Keratinocyte (primary cell): ENCODE data around the gene ARHGEF2. TPM values are rescaled to one million over a fixed set of nuclear protein-coding genes. Genes with fewer than 3 reads are reported as not detected.

Experiments used
- DNase-seq: peaks from one replicate; pipeline ENCODE4 v3.0.0-alpha.2; 2011; ENCODE audit warnings: low read depth, missing footprints, low spot score
- FAIRE-seq: peaks from 2 replicates; lab custom pipeline; 2011; peaks lifted over from hg19 to GRCh38; lab: Jason Lieb, UNC
- H2AFZ ChIP-seq: 2 replicates; pipeline ENCODE4 v1.6.0; 2012; ENCODE audit warnings: low read length, control low read depth, inconsistent platforms; ENCODE audit not compliant: control insufficient read depth
- H3K27ac ChIP-seq: 2 replicates; pipeline ENCODE4 v1.5.1; 2011; ENCODE audit warnings: low read length; ENCODE audit not compliant: control insufficient read depth, insufficient read depth
- H3K27me3 ChIP-seq: 3 replicates; pipeline ENCODE4 v1.6.0; 2011; ENCODE audit warnings: low read length; ENCODE audit not compliant: control insufficient read depth, insufficient read depth; ENCODE audit errors: extremely low read depth
- H3K36me3 ChIP-seq, 2 experiments: 2 replicates in 1 of 2; 3 replicates in 1 of 2; pipeline ENCODE4 v1.5.1; 2011; ENCODE audit warnings: low read length in 2 of 2, mild to moderate bottlenecking in 1 of 2; ENCODE audit not compliant: control insufficient read depth in 2 of 2, insufficient read depth in 2 of 2; ENCODE audit errors: extremely low read depth in 1 of 2
- H3K4me1 ChIP-seq: 3 replicates; pipeline ENCODE4 v1.5.1; 2011; ENCODE audit warnings: low read length; ENCODE audit not compliant: control insufficient read depth, insufficient read depth; ENCODE audit errors: extremely low read depth
- H3K4me2 ChIP-seq: 3 replicates; pipeline ENCODE4 v1.6.0; 2011; ENCODE audit warnings: low read depth, low read length; ENCODE audit not compliant: control insufficient read depth, insufficient read depth; ENCODE audit errors: extremely low read depth
- H3K4me3 ChIP-seq, 3 experiments: fragments of 200-600 bp in 1 of 3; sonication (generic) in 1 of 3; 2 replicates in 2 of 3; 3 replicates in 1 of 3; pipeline ENCODE4 v1.5.1; 2011 to 2016; ENCODE audit warnings: low read length in 3 of 3, mild to moderate bottlenecking in 3 of 3, control low read depth in 2 of 3, inconsistent platforms in 1 of 3, low read depth in 1 of 3, mixed read lengths in 1 of 3, mixed run types in 1 of 3, moderate library complexity in 1 of 3; ENCODE audit not compliant: control insufficient read depth in 2 of 3, insufficient read depth in 2 of 3; ENCODE audit errors: extremely low read depth in 1 of 3
- H3K79me2 ChIP-seq: 2 replicates; pipeline ENCODE4 v1.6.0; 2012; ENCODE audit warnings: low read length; ENCODE audit not compliant: control insufficient read depth, insufficient read depth
- H3K9ac ChIP-seq: 3 replicates; pipeline ENCODE4 v1.6.0; 2011; ENCODE audit warnings: low read length; ENCODE audit not compliant: control insufficient read depth, insufficient read depth; ENCODE audit errors: extremely low read depth
- H3K9me1 ChIP-seq: 3 replicates; pipeline ENCODE4 v1.6.0; 2011; ENCODE audit warnings: low read length; ENCODE audit not compliant: control insufficient read depth, insufficient read depth; ENCODE audit errors: extremely low read depth
- H3K9me3 ChIP-seq: 2 replicates; pipeline ENCODE4 v1.5.1; 2012; ENCODE audit warnings: low read depth, low read length; ENCODE audit not compliant: control insufficient read depth
- H4K20me1 ChIP-seq: 3 replicates; pipeline ENCODE4 v1.6.0; 2011; ENCODE audit warnings: low read length; ENCODE audit not compliant: control insufficient read depth, insufficient read depth; ENCODE audit errors: extremely low read depth
- EZH2 ChIP-seq: IDR thresholded peaks from one replicate; pipeline ENCODE4 v1.6.1; 2012; ENCODE audit warnings: inconsistent platforms, mild to moderate bottlenecking, low read length, moderate library complexity
- dilution Hi-C: fragments of 300-500 bp; cut with MboI; formaldehyde crosslinking; loops from one replicate; pipeline ENCODE4 v1.7.0; 2020; ENCODE audit warnings: low sequenced_read_pairs; ENCODE audit not compliant: extremely low pct_ligation_motif_present
- polyA plus RNA-seq, 5 experiments: library from polyadenylated mRNA; depleted of rRNA in 3 of 5; stranded (reverse) in 3 of 5; stranded (forward) in 1 of 5; unstranded in 1 of 5; fragments of >200 nt; gene quantifications; 1 replicate in 1 of 5; 2 replicates in 3 of 5; 3 replicates in 1 of 5; pipeline versions ENCODE4 v1.2.1 to v1.2.3, GENCODE V29; 2011 to 2012; ENCODE audit warnings: missing spikeins in 2 of 5, low read depth in 1 of 5, low replicate concordance in 1 of 5
- small RNA-seq, 3 experiments: library from RNA; depleted of rRNA; stranded (forward); fragments of <200 nt; gene quantifications; one replicate each; pipeline ENCODE3, GENCODE V24; 2012; ENCODE audit warnings: low read depth in 3 of 3, low replicate concordance in 1 of 3; ENCODE audit not compliant: insufficient read length in 3 of 3
- TF ChIP-seq, protein P1 (sequence below), 3 experiments: IDR thresholded peaks in 1 of 3; conservative IDR thresholded peaks in 1 of 3; optimal IDR thresholded peaks in 1 of 3; 2 replicates in 2 of 3; 3 replicates in 1 of 3; pipeline versions ENCODE3 to v1.5.1; 2011; ENCODE audit warnings: low read length in 3 of 3, mild to moderate bottlenecking in 3 of 3, moderate library complexity in 2 of 3, control low read depth in 1 of 3, inconsistent platforms in 1 of 3; ENCODE audit not compliant: insufficient read depth in 2 of 3; ENCODE audit errors: extremely low read depth in 1 of 3

ARHGEF2 gene
- polyA plus RNA-seq, 1 donor (not counting 4 experiments of a cell fraction or from before 2014, with no cell fraction given): 38.7 TPM

- FAIRE-seq (no peak), DNase-seq (no peak)
- TF ChIP-seq EZH2: no peak
- TF ChIP-seq, protein P1, sequence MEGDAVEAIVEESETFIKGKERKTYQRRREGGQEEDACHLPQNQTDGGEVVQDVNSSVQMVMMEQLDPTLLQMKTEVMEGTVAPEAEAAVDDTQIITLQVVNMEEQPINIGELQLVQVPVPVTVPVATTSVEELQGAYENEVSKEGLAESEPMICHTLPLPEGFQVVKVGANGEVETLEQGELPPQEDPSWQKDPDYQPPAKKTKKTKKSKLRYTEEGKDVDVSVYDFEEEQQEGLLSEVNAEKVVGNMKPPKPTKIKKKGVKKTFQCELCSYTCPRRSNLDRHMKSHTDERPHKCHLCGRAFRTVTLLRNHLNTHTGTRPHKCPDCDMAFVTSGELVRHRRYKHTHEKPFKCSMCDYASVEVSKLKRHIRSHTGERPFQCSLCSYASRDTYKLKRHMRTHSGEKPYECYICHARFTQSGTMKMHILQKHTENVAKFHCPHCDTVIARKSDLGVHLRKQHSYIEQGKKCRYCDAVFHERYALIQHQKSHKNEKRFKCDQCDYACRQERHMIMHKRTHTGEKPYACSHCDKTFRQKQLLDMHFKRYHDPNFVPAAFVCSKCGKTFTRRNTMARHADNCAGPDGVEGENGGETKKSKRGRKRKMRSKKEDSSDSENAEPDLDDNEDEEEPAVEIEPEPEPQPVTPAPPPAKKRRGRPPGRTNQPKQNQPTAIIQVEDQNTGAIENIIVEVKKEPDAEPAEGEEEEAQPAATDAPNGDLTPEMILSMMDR (optimal IDR thresholded peaks at IDR 0.05 in 1 of 3, IDR thresholded peaks at IDR 0.05 in 1 of 3, conservative IDR thresholded peaks at IDR 0.05 in 1 of 3; ENCODE audit: extremely low read depth in 1 of 3, insufficient read depth in 2 of 3, low read length in 3 of 3): no peak
- H3K9me3 ChIP-seq: no peaks in the 10 kb centered on the region
- no peak overlapping the region for H3K9ac ChIP-seq
- H3K79me2 ChIP-seq: no peaks in the 10 kb centered on the region
- H3K27me3 ChIP-seq: no peaks in the 10 kb centered on the region
- no peak overlapping the region for H2AFZ ChIP-seq
- no peak overlapping the region for H3K27ac ChIP-seq
- no peaks in the 10 kb centered on the region for H3K9me1 ChIP-seq
- peaks cover 15% of the 10 kb centered on the region for H3K4me1 ChIP-seq
- no peaks in the 10 kb centered on the region for H4K20me1 ChIP-seq
- no peak overlapping the region for H3K4me3 ChIP-seq
- peaks cover 12 to 16% of the 10 kb centered on the region in 2 experiments for H3K36me3 ChIP-seq
- H3K4me2 ChIP-seq: no peak overlapping the region
- dilution Hi-C loops: no loop called here
Observed at GRCh38 chr1:155897746-155898145, 80.6 kb downstream of the ARHGEF2 start.

Small RNAs within 50 kb of the gene (small RNA-seq; reads per million reads assigned to genes)
- 0 reads per million in 3 experiments for gene MIR6738
- gene SCARNA4: 0 reads per million in 3 experiments
- 2.3 to 38.4 (median 5.1) reads per million in 3 experiments for gene SNORA80E

Other genes with a start within 250 kb of the ARHGEF2 start
- 16.7 to 18.8 TPM (median 18.1 TPM) in 3 replicates for gene GON4L, start 121.3 kb downstream of the ARHGEF2 start, polyA plus RNA-seq
- 0.08 to 0.18 TPM (median 0.13 TPM) in 3 replicates for gene SYT11, start 119.0 kb downstream of the ARHGEF2 start, polyA plus RNA-seq
- 27.1 to 33.5 TPM (median 28.7 TPM) in 3 replicates for gene RIT1, start 67.2 kb downstream of the ARHGEF2 start, polyA plus RNA-seq
- gene KHDC4, start 44.1 kb downstream of the ARHGEF2 start, polyA plus RNA-seq: 31.6 to 61.0 TPM (median 51.3 TPM) in 3 replicates
- gene RXFP4, start 36.9 kb downstream of the ARHGEF2 start, polyA plus RNA-seq: not detected in 3 replicates
- gene SSR2, start 42.4 kb upstream of the ARHGEF2 start, polyA plus RNA-seq: 295 to 363 TPM (median 302 TPM) in 3 replicates
- 34.8 to 42.7 TPM (median 35.8 TPM) in 3 replicates for gene UBQLN4, start 75.3 kb upstream of the ARHGEF2 start, polyA plus RNA-seq
- gene LAMTOR2, start 76.2 kb upstream of the ARHGEF2 start, polyA plus RNA-seq: 67.5 to 98.0 TPM (median 96.0 TPM) in 3 replicates
- 93.4 to 159 TPM (median 106 TPM) in 3 replicates for gene RAB25, start 82.6 kb upstream of the ARHGEF2 start, polyA plus RNA-seq
- 1.1 to 2.0 TPM (median 1.5 TPM) in 3 replicates for gene MEX3A, start 103.9 kb upstream of the ARHGEF2 start, polyA plus RNA-seq
- gene LMNA, start 136.2 kb upstream of the ARHGEF2 start, polyA plus RNA-seq: 368 to 551 TPM (median 444 TPM) in 3 replicates
- gene SEMA4A, start 175.0 kb upstream of the ARHGEF2 start, polyA plus RNA-seq: 5.7 to 11.0 TPM (median 7.9 TPM) in 3 replicates
- gene SLC25A44, start 215.6 kb upstream of the ARHGEF2 start, polyA plus RNA-seq: 24.4 to 36.8 TPM (median 25.3 TPM) in 3 replicates
- gene PMF1, start 234.5 kb upstream of the ARHGEF2 start, polyA plus RNA-seq: 31.9 to 50.8 TPM (median 41.0 TPM) in 3 replicates